PFSK-1 (cell line): ENCODE measurements around the gene U2AF1L4.

Source experiments
- FOXP2 ChIP-seq: optimal IDR thresholded peaks from 2 replicates; pipeline ENCODE3; 2011; ENCODE audit warnings: borderline replicate concordance, control low read depth, inconsistent platforms; ENCODE audit not compliant: insufficient read depth; ENCODE audit errors: extremely low read length, extremely low read depth
- POLR2AphosphoS5 ChIP-seq: IDR thresholded peaks from 2 replicates; pipeline ENCODE4 v1.6.1; 2012; ENCODE audit warnings: low read depth, mild to moderate bottlenecking, control low read depth, low read length, moderate library complexity
- REST ChIP-seq, 2 experiments: IDR thresholded peaks; 2 replicates each; pipeline versions ENCODE4 v1.6.1 to v1.8.0; 2011 to 2012; ENCODE audit warnings: low read depth in 2 of 2, low read length in 2 of 2, control low read depth in 1 of 2, inconsistent platforms in 1 of 2, mild to moderate bottlenecking in 1 of 2, moderate library complexity in 1 of 2; ENCODE audit not compliant: insufficient read depth in 1 of 2
- SIN3A ChIP-seq: IDR thresholded peaks from 2 replicates; pipeline ENCODE4 v1.6.1; 2012; ENCODE audit warnings: mild to moderate bottlenecking, low read length, moderate library complexity, borderline replicate concordance; ENCODE audit not compliant: insufficient read depth
- TAF1 ChIP-seq: IDR thresholded peaks from 2 replicates; pipeline ENCODE4 v1.6.1; 2012; ENCODE audit warnings: low read length, control low read depth, borderline replicate concordance; ENCODE audit not compliant: insufficient read depth

U2AF1L4 gene

GRCh38 chr19:35738021-35738886, 7.0 kb downstream of the U2AF1L4 start:
- TF ChIP-seq SIN3A (no peak), FOXP2 (no peak), TAF1 (no peak), REST (IDR thresholded peaks at IDR 0.05; ENCODE audit: insufficient read depth in 1 of 2, low read depth in 2 of 2, low read length in 2 of 2) (no peak), POLR2AphosphoS5 (no peak)

- TF ChIP-seq SIN3A (no peak), POLR2AphosphoS5 (0 out of 2 replicates have a peak, but pooled peaks have one; percentile 25)
These were observed 8.0 kb downstream of the U2AF1L4 start for GRCh38 chr19:35736913-35737886.

GRCh38 chr19:35734889-35735288, 10.3 kb downstream of the U2AF1L4 start:
- no peak for TF ChIP-seq POLR2AphosphoS5
- TF ChIP-seq SIN3A = no peak
- TF ChIP-seq FOXP2 = no peak
- TF ChIP-seq TAF1 = no peak
- no peak for TF ChIP-seq REST (IDR thresholded peaks at IDR 0.05; ENCODE audit: insufficient read depth in 1 of 2, low read depth in 2 of 2, low read length in 2 of 2)

GRCh38 chr19:35734273-35734672, 10.9 kb downstream of the U2AF1L4 start:
- TF ChIP-seq REST (IDR thresholded peaks at IDR 0.05; ENCODE audit: insufficient read depth in 1 of 2, low read depth in 2 of 2, low read length in 2 of 2) (no peak), POLR2AphosphoS5 (no peak), FOXP2 (no peak), SIN3A (no peak), TAF1 (no peak)
